Measurements from ENCODE around the gene TAF11L10. TPM values are rescaled to one million over a fixed set of nuclear protein-coding genes. Genes with fewer than 3 reads are reported as not detected.
"Not testable (repeated sequence)": the region's sequence is repeated elsewhere in the genome, so short reads cannot be mapped to it uniquely, and the experiment has no call there.

TAF11L10 gene
- total RNA-seq, 2 donors from 2014 or later = not detected

DNA sequence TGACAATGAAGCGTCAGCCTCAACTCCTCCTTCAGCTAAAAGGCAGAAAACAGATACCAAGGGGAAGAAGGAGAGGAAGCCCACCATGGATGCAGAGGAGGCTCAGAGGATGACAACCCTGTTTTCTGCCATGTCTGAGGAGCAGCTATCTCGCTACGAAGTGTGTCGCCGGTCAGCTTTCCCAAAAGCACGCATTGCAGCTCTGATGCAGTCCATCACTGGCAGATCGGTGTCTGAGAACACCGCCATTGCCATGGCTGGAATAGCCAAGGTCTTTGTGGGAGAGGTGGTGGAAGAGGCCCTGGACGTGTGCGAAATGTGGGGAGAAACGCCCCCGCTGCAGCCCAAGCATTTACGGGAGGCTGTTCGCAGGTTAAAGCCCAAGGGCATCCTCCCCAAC lies 7.3 kb upstream of the TAF11L10 start:
- no peaks in the 10 kb centered on the region for H3K36me3 Mint-ChIP-seq (ENCODE audit: low read depth)
- H3K27ac Mint-ChIP-seq = no peak overlapping the region
- H3K27me3 Mint-ChIP-seq (ENCODE audit: insufficient read depth) = no peaks in the 10 kb centered on the region

DNA sequence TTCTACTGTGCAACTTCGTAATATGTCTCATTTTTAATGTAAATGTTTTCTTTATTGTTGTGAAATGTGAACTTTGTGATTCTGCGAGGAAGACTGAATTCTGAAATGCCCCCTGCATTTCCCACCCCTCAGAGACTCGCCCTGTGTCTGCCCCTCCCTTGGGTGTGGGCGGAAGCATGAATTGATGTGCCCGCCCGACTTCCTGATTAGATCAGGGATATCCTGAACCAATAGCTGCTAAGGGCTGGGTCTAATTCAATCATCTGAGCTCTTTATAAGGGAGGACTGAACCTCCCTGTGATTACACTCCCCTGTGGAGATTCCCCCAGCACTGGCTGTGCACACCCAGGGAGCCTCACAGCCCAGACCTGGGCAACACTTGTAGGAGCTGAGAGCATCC lies 6.3 kb upstream of the TAF11L10 start, which contains the start of gene TAF11L11:
Gene TAF11L11, plus strand, starts transcription at position 304 of the 400 bp plus-strand sequence.
- H3K9ac ChIP-seq (ENCODE audit: extremely low read depth, low read length, poor library complexity, severe bottlenecking); H3K36me3 ChIP-seq (ENCODE audit: control insufficient read depth, insufficient read depth, low read length); H3K9me3 ChIP-seq (ENCODE audit: control insufficient read depth, low read length); H3K4me1 ChIP-seq (ENCODE audit: control insufficient read depth, insufficient read depth, low read length); H3K27ac ChIP-seq (ENCODE audit: low read depth, low read length); H3K36me3 Mint-ChIP-seq (ENCODE audit: low read depth); H3K4me3 Mint-ChIP-seq; H3K27me3 ChIP-seq (ENCODE audit: control insufficient read depth, insufficient read depth, low read length, poor library complexity, severe bottlenecking); H3K27me3 Mint-ChIP-seq (ENCODE audit: insufficient read depth); DNase-seq; H3K9me3 Mint-ChIP-seq; H3K4me1 Mint-ChIP-seq; H3K4me3 ChIP-seq (ENCODE audit: low read length); H3K27ac Mint-ChIP-seq: not testable (repeated sequence)
- WGBS, 2 experiments (ENCODE audit: insufficient coverage in 1 of 2, insufficient read length in 1 of 2) = 95% methylated on average over 5 of the region's 6 CpGs; no CpG with 5 or more reads in 1 of the 2 experiments

More for the DNA sequence above, 7.3 kb upstream of the TAF11L10 start:
- Mint-ChIP-seq H3K4me1 (no peaks in the 10 kb centered on the region), H3K4me3 (no peak overlapping the region), H3K9me3 (no peaks in the 10 kb centered on the region)
- WGBS, 2 experiments (ENCODE audit: insufficient coverage in 1 of 2, insufficient read length in 1 of 2) = 95 to 100% methylated on average over 1 to 9 of the region's 14 CpGs
- Histone ChIP-seq H3K36me3 (ENCODE audit: control insufficient read depth, insufficient read depth, low read length) (no peaks in the 10 kb centered on the region), H3K9ac (ENCODE audit: extremely low read depth, low read length, poor library complexity, severe bottlenecking) (no peak overlapping the region), H3K4me3 (ENCODE audit: low read length) (no peak overlapping the region), H3K4me1 (ENCODE audit: control insufficient read depth, insufficient read depth, low read length) (no peaks in the 10 kb centered on the region), H3K27me3 (ENCODE audit: control insufficient read depth, insufficient read depth, low read length, poor library complexity, severe bottlenecking) (no peaks in the 10 kb centered on the region), H3K9me3 (ENCODE audit: control insufficient read depth, low read length) (no peaks in the 10 kb centered on the region), H3K27ac (ENCODE audit: low read depth, low read length) (no peak overlapping the region)
- DNase-seq = no peak
- TF ChIP-seq, protein P1, sequence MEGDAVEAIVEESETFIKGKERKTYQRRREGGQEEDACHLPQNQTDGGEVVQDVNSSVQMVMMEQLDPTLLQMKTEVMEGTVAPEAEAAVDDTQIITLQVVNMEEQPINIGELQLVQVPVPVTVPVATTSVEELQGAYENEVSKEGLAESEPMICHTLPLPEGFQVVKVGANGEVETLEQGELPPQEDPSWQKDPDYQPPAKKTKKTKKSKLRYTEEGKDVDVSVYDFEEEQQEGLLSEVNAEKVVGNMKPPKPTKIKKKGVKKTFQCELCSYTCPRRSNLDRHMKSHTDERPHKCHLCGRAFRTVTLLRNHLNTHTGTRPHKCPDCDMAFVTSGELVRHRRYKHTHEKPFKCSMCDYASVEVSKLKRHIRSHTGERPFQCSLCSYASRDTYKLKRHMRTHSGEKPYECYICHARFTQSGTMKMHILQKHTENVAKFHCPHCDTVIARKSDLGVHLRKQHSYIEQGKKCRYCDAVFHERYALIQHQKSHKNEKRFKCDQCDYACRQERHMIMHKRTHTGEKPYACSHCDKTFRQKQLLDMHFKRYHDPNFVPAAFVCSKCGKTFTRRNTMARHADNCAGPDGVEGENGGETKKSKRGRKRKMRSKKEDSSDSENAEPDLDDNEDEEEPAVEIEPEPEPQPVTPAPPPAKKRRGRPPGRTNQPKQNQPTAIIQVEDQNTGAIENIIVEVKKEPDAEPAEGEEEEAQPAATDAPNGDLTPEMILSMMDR (conservative IDR thresholded peaks at IDR 0.05) = no peak

DNA sequence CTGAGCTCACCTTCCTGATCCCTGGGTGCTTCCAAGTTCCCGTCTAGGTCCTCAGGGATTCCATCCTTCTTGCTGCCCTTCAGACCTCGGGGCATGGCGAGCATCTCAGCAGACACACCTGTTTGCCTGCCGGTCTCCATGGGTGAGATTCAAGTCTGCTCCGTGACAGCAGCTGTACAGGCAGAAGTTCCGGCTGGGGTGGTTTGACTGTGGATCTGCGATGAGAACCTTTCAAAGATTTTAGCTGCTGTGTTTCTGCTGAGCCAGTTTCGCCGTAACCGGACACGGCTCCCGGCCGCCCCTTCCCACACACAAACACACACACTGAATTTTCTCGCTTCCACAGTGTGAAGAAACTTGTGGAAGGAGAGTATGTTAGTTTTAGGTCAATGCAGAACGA lies 3.4 kb downstream of the TAF11L10 start, which contains the start of gene TAF11L9:
Gene TAF11L9, minus strand, starts transcription at position 140 of the 400 bp plus-strand sequence.
- not testable (repeated sequence) for H3K27ac ChIP-seq (ENCODE audit: low read depth, low read length); H3K27ac Mint-ChIP-seq; H3K9me3 ChIP-seq (ENCODE audit: control insufficient read depth, low read length); H3K4me1 ChIP-seq (ENCODE audit: control insufficient read depth, insufficient read depth, low read length); H3K36me3 ChIP-seq (ENCODE audit: control insufficient read depth, insufficient read depth, low read length); H3K4me3 ChIP-seq (ENCODE audit: low read length); H3K27me3 Mint-ChIP-seq (ENCODE audit: insufficient read depth); DNase-seq; H3K9ac ChIP-seq (ENCODE audit: extremely low read depth, low read length, poor library complexity, severe bottlenecking); H3K36me3 Mint-ChIP-seq (ENCODE audit: low read depth); H3K4me1 Mint-ChIP-seq; H3K9me3 Mint-ChIP-seq; H3K27me3 ChIP-seq (ENCODE audit: control insufficient read depth, insufficient read depth, low read length, poor library complexity, severe bottlenecking); H3K4me3 Mint-ChIP-seq
- no CpG with 5 or more reads among the region's 15 CpGs for WGBS, 2 experiments (ENCODE audit: insufficient coverage in 1 of 2, insufficient read length in 1 of 2)

DNA sequence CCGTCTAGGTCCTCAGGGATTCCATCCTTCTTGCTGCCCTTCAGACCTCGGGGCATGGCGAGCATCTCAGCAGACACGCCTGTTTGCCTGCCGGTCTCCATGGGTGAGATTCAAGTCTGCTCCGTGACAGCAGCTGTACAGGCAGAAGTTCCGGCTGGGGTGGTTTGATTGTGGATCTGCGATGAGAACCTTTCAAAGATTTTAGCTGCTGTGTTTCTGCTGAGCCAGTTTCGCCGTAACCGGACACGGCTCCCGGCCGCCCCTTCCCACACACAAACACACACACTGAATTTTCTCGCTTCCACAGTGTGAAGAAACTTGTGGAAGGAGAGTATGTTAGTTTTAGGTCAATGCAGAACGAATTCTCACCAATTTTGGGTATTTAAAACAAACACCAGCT lies 6.8 kb downstream of the TAF11L10 start, which contains the start of gene TAF11L8:
Gene TAF11L8, minus strand, starts transcription at position 101 of the 400 bp plus-strand sequence.
- not testable (repeated sequence) for H3K27ac ChIP-seq (ENCODE audit: low read depth, low read length); DNase-seq; H3K4me1 Mint-ChIP-seq; H3K4me1 ChIP-seq (ENCODE audit: control insufficient read depth, insufficient read depth, low read length); H3K9me3 Mint-ChIP-seq; H3K27ac Mint-ChIP-seq; H3K4me3 Mint-ChIP-seq; H3K9me3 ChIP-seq (ENCODE audit: control insufficient read depth, low read length); H3K9ac ChIP-seq (ENCODE audit: extremely low read depth, low read length, poor library complexity, severe bottlenecking); H3K27me3 ChIP-seq (ENCODE audit: control insufficient read depth, insufficient read depth, low read length, poor library complexity, severe bottlenecking); H3K4me3 ChIP-seq (ENCODE audit: low read length); H3K36me3 ChIP-seq (ENCODE audit: control insufficient read depth, insufficient read depth, low read length); H3K36me3 Mint-ChIP-seq (ENCODE audit: low read depth); H3K27me3 Mint-ChIP-seq (ENCODE audit: insufficient read depth)
- no CpG with 5 or more reads among the region's 16 CpGs for WGBS, 2 experiments (ENCODE audit: insufficient coverage in 1 of 2, insufficient read length in 1 of 2)

DNA sequence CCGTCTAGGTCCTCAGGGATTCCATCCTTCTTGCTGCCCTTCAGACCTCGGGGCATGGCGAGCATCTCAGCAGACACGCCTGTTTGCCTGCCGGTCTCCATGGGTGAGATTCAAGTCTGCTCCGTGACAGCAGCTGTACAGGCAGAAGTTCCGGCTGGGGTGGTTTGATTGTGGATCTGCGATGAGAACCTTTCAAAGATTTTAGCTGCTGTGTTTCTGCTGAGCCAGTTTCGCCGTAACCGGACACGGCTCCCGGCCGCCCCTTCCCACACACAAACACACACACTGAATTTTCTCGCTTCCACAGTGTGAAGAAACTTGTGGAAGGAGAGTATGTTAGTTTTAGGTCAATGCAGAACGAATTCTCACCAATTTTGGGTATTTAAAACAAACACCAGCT lies 12.0 kb downstream of the TAF11L10 start, which contains the start of gene TAF11L7:
Gene TAF11L7, minus strand, starts transcription at position 101 of the 400 bp plus-strand sequence.
- H3K36me3 Mint-ChIP-seq (ENCODE audit: low read depth); H3K36me3 ChIP-seq (ENCODE audit: control insufficient read depth, insufficient read depth, low read length); H3K4me3 ChIP-seq (ENCODE audit: low read length); DNase-seq; H3K4me1 Mint-ChIP-seq; H3K4me1 ChIP-seq (ENCODE audit: control insufficient read depth, insufficient read depth, low read length); H3K9me3 ChIP-seq (ENCODE audit: control insufficient read depth, low read length); H3K27ac Mint-ChIP-seq; H3K9me3 Mint-ChIP-seq; H3K4me3 Mint-ChIP-seq; H3K27me3 ChIP-seq (ENCODE audit: control insufficient read depth, insufficient read depth, low read length, poor library complexity, severe bottlenecking); H3K9ac ChIP-seq (ENCODE audit: extremely low read depth, low read length, poor library complexity, severe bottlenecking); H3K27me3 Mint-ChIP-seq (ENCODE audit: insufficient read depth); H3K27ac ChIP-seq (ENCODE audit: low read depth, low read length): not testable (repeated sequence)
- no CpG with 5 or more reads among the region's 16 CpGs for WGBS, 2 experiments (ENCODE audit: insufficient coverage in 1 of 2, insufficient read length in 1 of 2)

Measured in endodermal cell (in vitro differentiated cells).